ENCODE measurements around the gene GPX4. TPM values are rescaled to one million over a fixed set of nuclear protein-coding genes. Genes with fewer than 3 reads are reported as not detected.

The GPX4 gene
- total RNA-seq, 1 donor: 288 TPM

DNA sequence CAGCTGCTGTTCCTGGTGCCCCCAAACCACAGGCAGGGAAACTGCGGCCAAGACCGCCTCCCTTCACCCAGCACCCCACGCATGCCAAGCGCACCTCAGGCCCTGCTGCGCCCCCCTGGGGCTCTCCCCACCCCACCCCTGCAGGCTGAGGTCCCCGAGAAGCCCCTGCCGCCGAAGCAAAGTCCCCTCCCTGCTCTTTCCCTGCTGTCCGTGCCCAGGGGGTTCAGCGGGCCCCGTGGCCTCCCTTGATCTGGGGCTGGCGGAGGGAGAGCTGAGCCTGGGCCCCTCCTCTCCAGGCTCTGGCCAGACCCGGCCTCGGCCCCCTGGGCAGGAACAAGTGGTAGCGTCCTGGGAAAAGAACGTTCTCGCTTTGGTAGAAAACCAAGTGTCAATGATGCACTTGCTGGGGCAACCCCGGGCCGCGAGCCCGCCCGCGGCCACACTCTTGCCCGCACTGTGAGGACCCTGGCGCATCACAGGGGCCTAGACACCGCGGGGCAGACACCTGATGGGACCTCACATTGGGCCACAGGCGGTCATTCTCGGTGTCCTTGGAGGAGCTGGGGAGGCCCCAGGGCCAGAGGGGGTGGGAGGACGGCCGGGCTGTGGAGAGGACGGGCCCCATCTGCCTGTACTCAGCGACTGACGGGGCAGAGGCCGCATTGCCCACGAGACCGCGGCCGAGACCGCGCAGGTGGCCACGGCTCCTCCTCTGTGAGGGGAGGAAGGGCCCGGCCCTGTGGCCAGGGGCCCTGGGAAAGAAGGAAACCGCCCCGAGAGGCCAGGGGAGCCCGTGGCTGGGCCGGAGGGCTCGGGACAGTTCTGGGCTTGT lies 29.0 kb downstream of the GPX4 start:
- peak overlapping the region; percentile 90 for H3K4me3 ChIP-seq (ENCODE audit: low read depth, low read length)
- no peak for TF ChIP-seq CTCF (IDR thresholded peaks at IDR 0.05; ENCODE audit: insufficient read depth, low read length)
- no peak for DNase-seq (ENCODE audit: low read depth)

DNA sequence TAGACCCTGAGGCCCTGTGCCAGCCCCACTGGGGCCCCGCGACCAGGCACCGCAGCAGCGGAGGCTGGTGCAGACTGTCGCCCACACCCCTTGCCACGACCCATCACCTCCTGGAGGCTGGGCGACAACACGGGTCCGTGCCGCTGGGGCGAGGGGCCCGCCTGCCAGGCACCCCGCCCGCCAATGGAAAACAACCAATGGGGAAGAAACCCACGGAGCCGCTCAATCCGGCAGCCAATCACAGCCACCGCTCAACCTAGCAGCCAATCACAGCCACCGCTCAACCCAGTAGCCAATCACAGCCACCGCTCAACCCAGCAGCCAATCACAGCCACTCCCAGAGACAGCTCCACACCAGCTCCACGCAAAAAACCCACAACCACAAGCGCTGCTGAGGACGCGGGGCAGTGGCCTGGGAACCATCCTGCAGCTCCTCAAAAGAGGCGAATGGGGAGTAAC lies 29.7 kb downstream of the GPX4 start:
- no peak overlapping the region for H3K4me3 ChIP-seq (ENCODE audit: low read depth, low read length)
- TF ChIP-seq CTCF (IDR thresholded peaks at IDR 0.05; ENCODE audit: insufficient read depth, low read length): no peak
- DNase-seq (ENCODE audit: low read depth): no peak

DNA sequence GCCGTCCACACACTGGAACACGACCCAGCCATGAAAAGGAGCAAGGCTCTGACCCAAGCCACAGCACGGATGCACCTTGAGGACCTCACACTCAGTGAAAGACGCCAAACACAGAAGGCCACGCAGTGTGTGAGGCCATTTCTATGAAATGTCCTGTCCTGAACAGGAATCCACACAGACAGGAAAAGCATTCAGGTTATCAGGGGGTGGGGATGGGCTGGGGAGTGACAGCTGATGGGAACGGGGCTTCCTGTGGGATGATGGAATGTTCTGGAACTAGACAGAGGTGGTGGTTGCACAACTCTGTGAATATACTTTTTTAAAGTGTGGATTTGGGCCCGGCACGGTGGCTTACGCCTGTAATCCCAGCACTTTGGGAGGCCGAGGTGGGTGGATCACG lies 30.6 kb downstream of the GPX4 start:
- no peak overlapping the region for H3K4me3 ChIP-seq (ENCODE audit: low read depth, low read length)
- no peak for TF ChIP-seq CTCF (IDR thresholded peaks at IDR 0.05; ENCODE audit: insufficient read depth, low read length)
- DNase-seq (ENCODE audit: low read depth): peak; percentile 23

GRCh38 chr19:1135454-1135853 lies 31.7 kb downstream of the GPX4 start:
- no peak for DNase-seq (ENCODE audit: low read depth)
- TF ChIP-seq CTCF (IDR thresholded peaks at IDR 0.05; ENCODE audit: insufficient read depth, low read length): no peak
- H3K4me3 ChIP-seq (ENCODE audit: low read depth, low read length): no peak overlapping the region

DNA sequence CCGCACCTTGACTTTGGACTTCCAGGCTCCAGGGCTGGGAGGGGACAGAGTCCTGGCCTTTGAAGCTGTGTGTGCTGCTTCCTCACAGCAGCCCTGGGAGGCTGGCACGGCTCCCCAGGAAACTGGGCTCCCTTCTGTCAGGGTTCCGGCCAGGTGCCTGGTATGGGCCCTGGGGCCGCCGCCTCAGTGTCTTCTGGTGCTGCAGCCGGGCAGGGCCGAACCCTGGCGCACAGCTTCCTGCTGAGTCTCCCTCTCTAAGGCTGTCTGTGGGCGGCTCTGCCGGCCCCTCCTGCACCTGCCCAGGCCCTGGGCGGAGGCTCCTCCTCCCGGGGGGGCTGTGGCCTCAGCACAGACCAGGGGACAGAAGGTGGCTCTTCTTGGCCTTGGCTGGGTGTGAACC lies 32.4 kb downstream of the GPX4 start:
- no peak for TF ChIP-seq CTCF (IDR thresholded peaks at IDR 0.05; ENCODE audit: insufficient read depth, low read length)
- DNase-seq (ENCODE audit: low read depth): no peak
- no peak overlapping the region for H3K4me3 ChIP-seq (ENCODE audit: low read depth, low read length)

- no peak for TF ChIP-seq CTCF (IDR thresholded peaks at IDR 0.05; ENCODE audit: insufficient read depth, low read length)
- no peak for DNase-seq (ENCODE audit: low read depth)
Observed at GRCh38 chr19:1136621-1137317, 33.0 kb downstream of the GPX4 start.

More at GRCh38 chr19:1136621-1137317, 33.0 kb downstream of the GPX4 start:
- no peak overlapping the region for H3K4me3 ChIP-seq (ENCODE audit: low read depth, low read length)
